Nephron (organoid): Measurements from ENCODE around the gene MBNL1.

Experiments used
- H3K27ac Mint-ChIP-seq, 3 experiments: 2 replicates each; pipeline ENCODE4 v1.8.0; 2020; ENCODE audit warnings: mixed read lengths in 3 of 3, mild to moderate bottlenecking in 2 of 3, moderate library complexity in 1 of 3
- H3K27me3 Mint-ChIP-seq: 2 replicates; pipeline ENCODE4 v1.8.0; 2021; ENCODE audit warnings: low read depth, mild to moderate bottlenecking, moderate library complexity, mixed read lengths
- H3K36me3 Mint-ChIP-seq: 2 replicates; pipeline ENCODE4 v1.8.0; 2020; ENCODE audit warnings: low read depth, mixed read lengths
- H3K4me1 Mint-ChIP-seq: 2 replicates; pipeline ENCODE4 v1.8.0; 2020; ENCODE audit warnings: mixed read lengths
- H3K4me3 Mint-ChIP-seq, 3 experiments: 2 replicates each; pipeline ENCODE4 v1.8.0; 2020; ENCODE audit warnings: mild to moderate bottlenecking in 3 of 3, mixed read lengths in 3 of 3, moderate library complexity in 2 of 3
- H3K9me3 Mint-ChIP-seq: 2 replicates; pipeline ENCODE4 v1.8.0; 2020; ENCODE audit warnings: mixed read lengths
- CTCF ChIP-seq, 3 experiments: fragments of 200-600 bp; sonication (generic); IDR thresholded peaks; one replicate each; pipeline ENCODE4 v1.5.0; 2021; ENCODE audit warnings: antibody characterized with exemption in 3 of 3; ENCODE audit not compliant: unreplicated experiment in 3 of 3

The MBNL1 gene

GRCh38 chr3:152471814-152472671 is 203.3 kb downstream of the MBNL1 start:
- Mint-ChIP-seq H3K27me3 (peaks cover 6% of the 10 kb centered on the region), H3K4me1 (no peaks in the 10 kb centered on the region), H3K4me3 (no peak overlapping the region), H3K9me3 (peaks cover 4% of the 10 kb centered on the region), H3K36me3 (no peaks in the 10 kb centered on the region), H3K27ac (no peak overlapping the region)
- peak; percentile 59 to 68 (median 60) for TF ChIP-seq CTCF (IDR thresholded peaks at IDR 0.05; ENCODE audit: unreplicated experiment in 3 of 3)

- no peaks in the 10 kb centered on the region for H3K4me1 Mint-ChIP-seq
- no peaks in the 10 kb centered on the region for H3K36me3 Mint-ChIP-seq
- peaks cover 6% of the 10 kb centered on the region for H3K27me3 Mint-ChIP-seq
- H3K4me3 Mint-ChIP-seq, result no peak overlapping the region
- TF ChIP-seq CTCF (IDR thresholded peaks at IDR 0.05; ENCODE audit: unreplicated experiment in 3 of 3), result no peak
- H3K9me3 Mint-ChIP-seq, result peaks cover 6% of the 10 kb centered on the region
- H3K27ac Mint-ChIP-seq, result no peak overlapping the region
These were observed 203.9 kb downstream of the MBNL1 start for GRCh38 chr3:152472672-152472954.

GRCh38 chr3:152474585-152474984 is 205.9 kb downstream of the MBNL1 start:
- H3K9me3 Mint-ChIP-seq, result peaks cover 12% of the 10 kb centered on the region
- no peaks in the 10 kb centered on the region for H3K4me1 Mint-ChIP-seq
- H3K27me3 Mint-ChIP-seq, result peaks cover 6% of the 10 kb centered on the region
- no peak overlapping the region for H3K27ac Mint-ChIP-seq
- peak; percentile 31 to 50 (median 33) for TF ChIP-seq CTCF (IDR thresholded peaks at IDR 0.05; ENCODE audit: unreplicated experiment in 3 of 3)
- H3K36me3 Mint-ChIP-seq, result no peaks in the 10 kb centered on the region
- no peak overlapping the region for H3K4me3 Mint-ChIP-seq

- H3K27ac Mint-ChIP-seq, result no peak overlapping the region
- TF ChIP-seq CTCF (IDR thresholded peaks at IDR 0.05; ENCODE audit: unreplicated experiment in 3 of 3), result no peak
- H3K27me3 Mint-ChIP-seq, result peaks cover 3% of the 10 kb centered on the region
- H3K9me3 Mint-ChIP-seq, result peaks cover 38% of the 10 kb centered on the region
- H3K4me1 Mint-ChIP-seq, result no peaks in the 10 kb centered on the region
- no peaks in the 10 kb centered on the region for H3K36me3 Mint-ChIP-seq
- H3K4me3 Mint-ChIP-seq, result no peak overlapping the region
These were observed 208.7 kb downstream of the MBNL1 start for GRCh38 chr3:152477422-152477821.

GRCh38 chr3:152480282-152480953 is 211.7 kb downstream of the MBNL1 start:
- Mint-ChIP-seq H3K36me3 (no peaks in the 10 kb centered on the region), H3K27me3 (peaks cover 3% of the 10 kb centered on the region), H3K4me1 (no peaks in the 10 kb centered on the region), H3K27ac (no peak overlapping the region), H3K9me3 (peaks cover 52% of the 10 kb centered on the region), H3K4me3 (no peak overlapping the region)
- TF ChIP-seq CTCF (IDR thresholded peaks at IDR 0.05; ENCODE audit: unreplicated experiment in 3 of 3), result no peak
